Measurements from ENCODE around the gene SARS1.

Gene SARS1

DNA sequence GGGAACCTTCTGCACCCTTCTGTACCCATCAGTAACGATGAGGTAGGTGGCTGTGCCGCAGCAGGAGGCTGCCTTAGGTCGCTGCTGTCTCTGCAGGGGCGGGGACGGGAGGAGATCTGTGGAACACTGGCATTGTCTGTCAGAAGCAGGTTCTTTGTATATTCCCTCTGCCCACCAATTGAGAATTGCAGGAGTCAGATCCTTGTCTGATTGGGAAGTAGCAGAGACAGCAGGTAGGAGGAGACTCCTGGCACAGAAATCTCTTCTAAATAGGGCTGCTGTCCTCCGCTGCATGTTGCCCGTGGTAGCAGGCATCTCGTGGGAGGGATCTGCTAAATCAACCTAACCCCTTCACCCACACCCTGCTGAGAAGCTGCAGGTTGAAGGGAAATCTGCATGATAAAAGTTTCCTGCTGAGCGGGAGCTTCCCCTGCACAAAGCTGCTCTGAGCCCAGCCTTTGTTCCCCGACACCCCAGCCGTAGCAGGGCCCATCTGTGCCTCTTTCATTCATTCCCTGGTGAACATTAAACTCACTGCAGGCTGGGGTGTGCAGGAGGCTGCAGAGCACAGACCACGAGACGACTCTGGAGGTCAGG is 15.9 kb downstream of the SARS1 start:
- Mint-ChIP-seq H3K27ac (no peak overlapping the region), H3K4me1 (ENCODE audit: low read depth) (peaks cover 11% of the 10 kb centered on the region), H3K4me3 (no peak overlapping the region), H3K9me3 (ENCODE audit: low read depth) (no peaks in the 10 kb centered on the region), H3K36me3 (peaks cover 6% of the 10 kb centered on the region), H3K27me3 (no peaks in the 10 kb centered on the region)

DNA sequence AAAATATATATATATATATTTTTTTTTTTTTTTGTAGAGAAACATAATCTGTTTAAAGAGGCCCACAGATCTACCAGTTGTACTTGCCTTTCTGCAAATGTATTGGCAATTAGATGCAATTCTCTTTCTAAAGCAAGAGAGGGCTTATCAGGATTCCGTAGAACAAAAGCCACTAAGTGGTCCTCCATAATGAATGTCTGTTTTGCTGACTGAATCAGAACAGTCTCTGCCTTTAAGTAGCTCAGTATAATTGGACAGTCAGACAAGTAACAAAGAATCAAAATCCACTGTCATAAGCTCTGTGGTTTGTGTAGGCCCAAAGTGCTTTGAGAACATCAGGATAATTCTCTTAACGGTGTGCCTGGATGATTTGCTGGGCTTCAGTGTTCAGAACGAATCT is 17.3 kb downstream of the SARS1 start:
- peaks cover 4% of the 10 kb centered on the region for H3K36me3 Mint-ChIP-seq

DNA sequence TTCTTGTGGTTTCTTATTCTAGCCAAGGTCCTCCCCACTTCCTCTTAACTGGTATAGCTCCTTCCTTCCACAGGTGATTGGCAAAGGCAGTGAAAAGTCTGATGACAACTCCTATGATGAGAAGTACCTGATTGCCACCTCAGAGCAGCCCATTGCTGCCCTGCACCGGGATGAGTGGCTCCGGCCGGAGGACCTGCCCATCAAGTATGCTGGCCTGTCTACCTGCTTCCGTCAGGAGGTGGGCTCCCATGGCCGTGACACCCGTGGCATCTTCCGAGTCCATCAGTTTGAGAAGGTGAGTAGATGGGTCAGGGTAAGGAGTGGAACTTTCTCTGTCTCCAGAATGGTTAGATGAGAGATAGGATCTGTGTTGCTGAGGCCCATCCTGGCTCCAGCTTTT is 21.4 kb downstream of the SARS1 start:
- no peaks in the 10 kb centered on the region for H3K9me3 Mint-ChIP-seq (ENCODE audit: low read depth)
- H3K4me3 Mint-ChIP-seq = no peak overlapping the region
- H3K27ac Mint-ChIP-seq = no peak overlapping the region
- no peaks in the 10 kb centered on the region for H3K27me3 Mint-ChIP-seq
- H3K4me1 Mint-ChIP-seq (ENCODE audit: low read depth) = no peaks in the 10 kb centered on the region
- H3K36me3 Mint-ChIP-seq = peaks cover 3% of the 10 kb centered on the region

More for the DNA sequence above, 17.3 kb downstream of the SARS1 start:
- H3K27me3 Mint-ChIP-seq = no peaks in the 10 kb centered on the region
- peaks cover 4% of the 10 kb centered on the region for H3K4me1 Mint-ChIP-seq (ENCODE audit: low read depth)
- no peaks in the 10 kb centered on the region for H3K9me3 Mint-ChIP-seq (ENCODE audit: low read depth)
- H3K27ac Mint-ChIP-seq = peak overlapping the region; percentile 17
- no peak overlapping the region for H3K4me3 Mint-ChIP-seq

DNA sequence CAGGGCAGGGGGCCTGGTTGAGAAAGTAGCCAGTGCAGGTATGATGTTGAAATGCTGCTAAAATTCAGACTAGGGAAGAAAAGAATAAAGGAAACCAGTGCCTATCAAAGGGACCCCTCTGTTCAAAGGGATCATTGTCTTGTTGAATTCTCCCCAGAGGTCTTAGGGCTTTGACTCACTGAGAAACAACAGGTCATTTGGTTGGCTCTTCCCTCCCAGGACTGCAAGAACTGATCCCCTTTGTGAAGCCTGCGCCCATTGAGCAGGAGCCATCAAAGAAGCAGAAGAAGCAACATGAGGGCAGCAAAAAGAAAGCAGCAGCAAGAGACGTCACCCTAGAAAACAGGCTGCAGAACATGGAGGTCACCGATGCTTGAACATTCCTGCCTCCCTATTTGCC is 23.8 kb downstream of the SARS1 start:
- no peak overlapping the region for H3K4me3 Mint-ChIP-seq
- H3K4me1 Mint-ChIP-seq (ENCODE audit: low read depth) = peaks cover 13% of the 10 kb centered on the region
- H3K9me3 Mint-ChIP-seq (ENCODE audit: low read depth) = no peaks in the 10 kb centered on the region
- H3K27me3 Mint-ChIP-seq = no peaks in the 10 kb centered on the region
- H3K27ac Mint-ChIP-seq = no peak overlapping the region
- H3K36me3 Mint-ChIP-seq = peaks cover 3% of the 10 kb centered on the region

DNA sequence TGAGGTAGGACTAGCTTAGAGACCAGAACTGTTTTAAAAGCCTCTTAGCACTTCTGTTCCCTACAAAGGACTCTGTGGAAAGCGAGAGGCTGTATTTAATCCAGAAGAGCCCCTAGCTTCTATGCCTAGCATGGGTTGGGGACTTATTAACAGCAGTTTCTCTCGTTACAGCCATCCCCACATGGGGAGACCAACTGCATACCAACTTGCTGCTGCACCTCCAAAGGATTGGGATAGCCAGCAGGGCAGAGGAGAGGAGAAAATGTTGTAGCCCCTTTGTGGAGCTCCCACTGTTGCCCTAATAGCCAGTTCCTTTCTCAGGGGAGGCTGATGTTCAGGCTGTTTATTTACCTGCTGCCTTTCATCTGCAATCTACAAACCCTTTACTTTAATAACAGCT is 24.7 kb downstream of the SARS1 start:
- peaks cover 3% of the 10 kb centered on the region for H3K36me3 Mint-ChIP-seq
- no peaks in the 10 kb centered on the region for H3K9me3 Mint-ChIP-seq (ENCODE audit: low read depth)
- no peaks in the 10 kb centered on the region for H3K27me3 Mint-ChIP-seq
- no peak overlapping the region for H3K4me3 Mint-ChIP-seq
- H3K4me1 Mint-ChIP-seq (ENCODE audit: low read depth) = peaks cover 15% of the 10 kb centered on the region
- H3K27ac Mint-ChIP-seq = no peak overlapping the region

DNA sequence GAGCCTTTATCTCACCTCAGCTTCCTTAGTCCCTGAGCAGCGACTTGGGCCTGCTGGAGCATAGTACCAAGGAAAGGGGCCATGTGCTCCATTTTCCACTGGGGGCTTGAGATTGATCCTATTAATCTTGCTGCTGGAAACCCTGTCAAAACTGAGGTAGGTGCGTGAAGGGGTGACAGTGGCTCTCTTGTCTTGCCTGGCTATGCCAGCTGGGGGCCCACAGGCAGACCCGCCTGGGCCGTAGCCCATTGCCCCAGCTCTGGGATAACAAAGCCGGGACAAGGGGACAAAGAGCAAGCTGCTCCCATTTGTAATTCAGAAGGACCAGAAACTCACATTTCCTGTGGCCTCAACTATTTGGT is 25.3 kb downstream of the SARS1 start:
- H3K27ac Mint-ChIP-seq = no peak overlapping the region
- no peaks in the 10 kb centered on the region for H3K9me3 Mint-ChIP-seq (ENCODE audit: low read depth)

DNA sequence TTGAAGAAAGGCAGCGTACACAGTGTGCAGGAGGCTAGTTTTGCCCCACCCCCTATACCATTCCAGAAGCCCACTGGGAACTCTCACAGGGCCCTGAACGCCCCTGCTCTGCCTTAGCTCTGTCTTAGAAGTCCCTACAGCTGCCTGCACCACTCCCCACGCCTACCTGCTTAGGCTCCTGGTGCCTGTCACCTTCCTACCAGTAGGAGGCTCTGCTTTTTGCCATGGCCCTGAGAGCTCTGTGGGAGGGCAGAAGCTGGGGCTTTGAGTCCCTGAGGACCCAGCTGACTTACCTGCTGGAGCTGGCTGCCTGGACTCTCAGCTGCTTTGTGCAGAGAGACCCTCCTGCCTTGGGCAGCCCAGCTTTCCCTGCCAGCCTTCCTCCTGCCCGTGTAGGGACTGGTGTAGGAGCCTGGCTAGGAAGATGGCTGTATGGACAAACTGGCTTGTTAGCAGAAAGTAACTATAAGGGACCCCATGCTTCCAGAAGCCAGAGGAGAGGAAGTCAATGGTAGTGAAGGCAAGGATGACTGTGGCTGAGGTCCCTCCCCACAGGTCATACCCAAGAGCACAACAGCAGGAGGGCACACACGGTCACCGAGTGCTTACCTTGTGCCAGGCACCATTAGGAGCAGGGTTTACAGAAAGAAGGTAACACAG is 25.8 kb downstream of the SARS1 start:
- Mint-ChIP-seq H3K27ac (peak overlapping the region; percentile 46), H3K4me3 (no peak overlapping the region), H3K9me3 (ENCODE audit: low read depth) (no peaks in the 10 kb centered on the region), H3K27me3 (no peaks in the 10 kb centered on the region), H3K4me1 (ENCODE audit: low read depth) (peaks cover 15% of the 10 kb centered on the region), H3K36me3 (peaks cover 3% of the 10 kb centered on the region)

More for the DNA sequence above, 25.3 kb downstream of the SARS1 start:
- Mint-ChIP-seq H3K4me1 (ENCODE audit: low read depth) (peaks cover 15% of the 10 kb centered on the region), H3K27me3 (no peaks in the 10 kb centered on the region), H3K36me3 (peaks cover 3% of the 10 kb centered on the region), H3K4me3 (no peak overlapping the region)

DNA sequence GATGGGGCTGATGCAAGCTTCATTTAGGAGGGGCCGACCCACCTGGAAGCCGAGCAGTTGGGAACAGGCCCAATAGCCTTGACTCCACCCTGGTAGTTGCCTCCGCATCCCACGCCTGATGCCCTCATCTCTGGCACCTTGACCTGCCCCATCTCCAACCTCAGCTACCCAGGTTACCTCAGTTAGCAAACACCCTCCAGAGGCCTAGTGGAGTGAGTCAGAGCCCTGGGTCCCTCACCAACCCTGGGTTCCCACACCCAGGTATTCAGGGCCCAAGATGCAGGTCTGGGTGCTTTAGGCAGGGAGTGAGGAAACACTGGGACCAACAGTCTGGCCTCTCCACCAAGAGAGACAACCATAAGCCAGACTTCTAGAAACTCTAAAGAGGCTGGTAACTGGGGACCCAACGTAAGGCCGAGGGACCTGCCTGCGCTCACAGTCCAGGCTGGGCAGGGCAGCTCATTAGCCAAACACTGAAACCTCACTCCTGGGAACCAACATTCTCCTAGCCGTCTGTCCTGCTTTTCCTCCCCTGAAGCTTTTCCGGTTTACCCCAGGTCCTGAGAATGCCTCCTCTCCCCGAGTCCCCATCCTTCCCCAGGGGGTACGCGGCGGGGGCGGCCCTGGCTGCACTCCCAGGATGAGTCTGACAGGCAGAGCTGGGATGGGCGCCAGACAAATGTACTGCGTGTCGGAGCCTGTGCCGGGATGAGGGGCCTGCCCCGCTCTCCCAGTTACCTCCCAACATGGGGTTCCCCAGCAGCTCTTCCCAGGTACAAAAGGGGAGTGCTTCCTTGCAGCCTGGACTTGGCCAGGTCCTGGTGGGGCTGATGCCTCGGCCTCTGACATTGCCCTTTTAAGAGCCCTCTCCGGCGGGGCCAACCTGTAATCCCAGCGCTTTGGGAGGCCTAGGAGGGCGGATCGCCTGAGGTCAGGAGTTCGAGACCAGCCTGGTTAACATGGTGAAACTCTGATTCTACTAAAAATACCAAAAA is 26.7 kb downstream of the SARS1 start:
- no peaks in the 10 kb centered on the region for H3K9me3 Mint-ChIP-seq (ENCODE audit: low read depth)
- peaks cover 3% of the 10 kb centered on the region for H3K36me3 Mint-ChIP-seq
- peak overlapping the region; percentile 28 for H3K27ac Mint-ChIP-seq
- no peak overlapping the region for H3K4me3 Mint-ChIP-seq
- peaks cover 15% of the 10 kb centered on the region for H3K4me1 Mint-ChIP-seq (ENCODE audit: low read depth)
- H3K27me3 Mint-ChIP-seq = no peaks in the 10 kb centered on the region

DNA sequence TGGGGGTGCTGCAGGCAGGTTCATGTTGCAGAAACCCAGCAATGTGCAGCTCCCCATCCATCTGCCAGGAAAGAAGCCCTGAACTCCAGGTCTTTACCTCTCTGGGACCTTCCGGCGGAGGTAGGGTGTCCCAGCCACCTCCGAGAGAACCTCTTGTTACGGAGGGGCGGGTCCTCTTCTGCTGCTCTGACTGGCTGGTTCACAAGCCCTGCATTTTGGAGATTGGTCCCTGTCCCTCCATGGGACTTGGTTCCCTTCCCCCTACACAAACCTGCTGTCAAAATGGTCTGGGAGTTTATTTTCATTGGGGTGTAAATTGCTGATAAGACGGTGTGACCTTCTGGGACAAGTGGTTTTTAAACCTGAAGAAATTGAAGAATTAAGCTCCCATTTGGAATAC is 27.6 kb downstream of the SARS1 start:
- no peaks in the 10 kb centered on the region for H3K9me3 Mint-ChIP-seq (ENCODE audit: low read depth)
- H3K4me1 Mint-ChIP-seq (ENCODE audit: low read depth) = peaks cover 15% of the 10 kb centered on the region
- no peaks in the 10 kb centered on the region for H3K36me3 Mint-ChIP-seq
- H3K27me3 Mint-ChIP-seq = no peaks in the 10 kb centered on the region
- H3K4me3 Mint-ChIP-seq = no peak overlapping the region
- H3K27ac Mint-ChIP-seq = no peak overlapping the region

DNA sequence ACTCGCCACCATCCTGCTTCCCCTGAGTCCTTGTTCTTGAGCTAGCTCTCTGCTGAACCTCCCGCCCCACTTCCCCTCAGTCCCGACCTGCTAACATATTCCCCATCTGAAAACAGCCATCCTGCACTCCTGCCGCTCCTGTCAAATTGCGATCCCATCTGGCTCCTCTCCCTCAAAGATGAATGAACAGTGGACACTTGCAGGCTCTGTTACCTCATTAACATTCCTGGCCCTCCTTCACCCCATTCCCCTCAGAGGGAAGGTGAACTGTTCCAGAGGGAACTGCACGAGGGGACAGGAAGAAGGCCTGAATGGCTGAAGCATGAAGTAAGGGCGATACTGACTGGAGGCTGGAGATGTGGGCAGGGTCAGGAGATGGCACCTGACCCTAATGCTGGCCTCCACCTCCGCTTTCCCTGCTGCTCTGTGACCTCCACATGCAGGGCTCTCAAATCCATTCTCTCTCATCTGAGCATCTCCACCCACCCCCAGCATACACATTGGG is 28.2 kb downstream of the SARS1 start:
- H3K27me3 Mint-ChIP-seq = no peaks in the 10 kb centered on the region
- peaks cover 15% of the 10 kb centered on the region for H3K4me1 Mint-ChIP-seq (ENCODE audit: low read depth)
- H3K4me3 Mint-ChIP-seq = no peak overlapping the region
- H3K27ac Mint-ChIP-seq = no peak overlapping the region
- no peaks in the 10 kb centered on the region for H3K9me3 Mint-ChIP-seq (ENCODE audit: low read depth)
- no peaks in the 10 kb centered on the region for H3K36me3 Mint-ChIP-seq

DNA sequence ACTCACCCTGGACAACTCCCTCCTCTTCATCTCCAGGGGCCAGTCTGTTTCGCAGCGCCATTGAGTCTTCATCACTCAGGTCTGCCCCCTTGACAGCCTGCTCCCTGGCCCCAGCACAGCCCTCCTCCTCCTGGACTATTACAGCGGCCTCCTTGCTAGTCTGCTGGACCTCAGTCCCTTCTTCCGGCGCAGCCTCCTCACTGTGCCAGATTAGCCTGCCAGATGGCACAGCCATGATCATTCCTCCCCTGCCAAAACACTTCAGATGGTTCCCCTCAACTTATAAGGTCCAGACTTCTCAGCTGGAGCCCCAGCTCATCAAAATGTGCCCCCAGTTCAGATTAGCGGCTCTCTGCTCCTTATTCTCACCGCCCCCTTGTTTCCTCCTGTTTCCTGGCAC is 28.7 kb downstream of the SARS1 start:
- no peaks in the 10 kb centered on the region for H3K9me3 Mint-ChIP-seq (ENCODE audit: low read depth)
- no peaks in the 10 kb centered on the region for H3K36me3 Mint-ChIP-seq
- H3K4me1 Mint-ChIP-seq (ENCODE audit: low read depth) = peaks cover 15% of the 10 kb centered on the region
- H3K27ac Mint-ChIP-seq = peak overlapping the region; percentile 16
- no peaks in the 10 kb centered on the region for H3K27me3 Mint-ChIP-seq
- H3K4me3 Mint-ChIP-seq = no peak overlapping the region

DNA sequence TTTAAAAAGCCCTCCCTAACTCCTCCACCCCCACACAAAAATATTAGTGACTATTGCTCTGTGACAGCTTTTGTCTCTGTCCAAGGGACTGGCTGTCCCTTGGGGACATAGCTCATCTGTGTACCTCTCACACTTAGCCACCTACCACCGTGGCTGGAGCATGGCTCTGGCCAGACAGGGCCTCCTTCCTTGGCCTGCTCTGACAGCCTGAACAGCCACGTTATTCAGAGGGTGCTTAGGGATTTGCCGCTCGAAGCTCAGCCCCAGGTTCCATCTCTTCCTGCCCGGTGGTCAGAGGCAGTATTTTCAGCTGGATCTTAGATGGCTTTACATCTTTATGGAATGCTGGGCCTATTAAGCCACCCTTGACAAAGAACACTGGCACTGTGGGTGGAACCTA is 29.5 kb downstream of the SARS1 start:
- Mint-ChIP-seq H3K27me3 (no peaks in the 10 kb centered on the region), H3K9me3 (ENCODE audit: low read depth) (no peaks in the 10 kb centered on the region)

DNA sequence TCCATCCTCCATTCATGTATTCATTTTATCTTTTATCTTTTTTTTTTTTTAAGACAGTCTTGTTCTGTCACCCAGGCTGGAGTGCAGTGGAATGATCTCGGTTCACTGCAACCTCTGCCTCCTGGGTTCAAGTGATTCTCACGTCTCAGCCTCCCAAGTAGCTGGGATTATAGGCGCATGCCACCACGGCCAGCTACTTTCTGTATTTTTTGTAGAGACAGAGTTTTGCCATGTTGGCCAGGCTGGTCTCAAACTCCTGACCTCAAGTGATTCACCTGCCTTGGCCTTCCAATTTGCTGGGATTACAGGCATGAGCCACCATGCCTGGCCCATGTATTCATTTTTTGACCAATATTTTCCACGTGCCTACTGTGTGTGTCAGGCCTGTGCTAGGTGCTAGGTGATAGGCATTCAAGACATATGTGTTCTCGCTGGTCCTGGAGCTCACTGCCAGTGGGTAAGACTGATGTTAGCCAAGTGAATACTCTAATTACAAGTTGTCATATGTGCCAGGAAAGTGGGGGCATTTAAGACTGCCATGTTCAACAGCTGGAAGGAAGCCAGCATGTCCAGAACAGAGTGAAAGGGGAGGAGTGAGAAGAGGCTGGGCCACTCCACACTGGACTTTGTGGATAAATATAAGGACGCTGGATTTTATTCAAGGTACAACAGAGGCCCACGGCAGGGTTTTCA is 30.3 kb downstream of the SARS1 start:
- no peaks in the 10 kb centered on the region for H3K36me3 Mint-ChIP-seq
- no peak overlapping the region for H3K4me3 Mint-ChIP-seq
- H3K27ac Mint-ChIP-seq = peak overlapping the region; percentile 38
- H3K4me1 Mint-ChIP-seq (ENCODE audit: low read depth) = peaks cover 16% of the 10 kb centered on the region
- no peaks in the 10 kb centered on the region for H3K9me3 Mint-ChIP-seq (ENCODE audit: low read depth)
- no peaks in the 10 kb centered on the region for H3K27me3 Mint-ChIP-seq

More for the DNA sequence above, 29.5 kb downstream of the SARS1 start:
- Mint-ChIP-seq H3K4me1 (ENCODE audit: low read depth) (peaks cover 15% of the 10 kb centered on the region), H3K27ac (no peak overlapping the region), H3K4me3 (no peak overlapping the region), H3K36me3 (no peaks in the 10 kb centered on the region)

DNA sequence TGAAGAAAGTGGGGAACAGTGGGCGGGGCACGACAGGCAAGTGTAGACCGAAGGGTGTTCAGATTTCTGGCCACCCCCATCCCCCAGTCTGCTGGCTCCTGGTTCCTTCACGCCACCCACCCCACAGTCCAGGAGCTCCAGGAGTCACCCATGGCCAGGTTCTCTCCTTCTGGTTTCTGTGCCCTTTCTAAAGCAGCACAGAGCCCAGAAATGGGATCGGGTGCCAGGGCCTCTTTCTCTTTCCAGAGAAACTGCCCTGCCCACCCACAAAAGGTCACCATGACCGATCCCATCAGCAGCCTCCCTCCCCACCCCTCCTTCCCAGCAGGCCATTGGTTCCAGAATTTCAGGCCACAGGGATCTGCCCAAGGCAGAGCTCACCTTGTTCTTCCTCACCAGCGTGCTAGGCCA is 32.4 kb downstream of the SARS1 start:
- Mint-ChIP-seq H3K4me3 (no peak overlapping the region), H3K27ac (no peak overlapping the region), H3K4me1 (ENCODE audit: low read depth) (peaks cover 21% of the 10 kb centered on the region), H3K27me3 (no peaks in the 10 kb centered on the region), H3K9me3 (ENCODE audit: low read depth) (no peaks in the 10 kb centered on the region), H3K36me3 (no peaks in the 10 kb centered on the region)
